ENCODE measurements around the gene GFOD1.
"Not testable (repeated sequence)": the region's sequence is repeated elsewhere in the genome, so short reads cannot be mapped to it uniquely, and the experiment has no call there.

Gene GFOD1

DNA sequence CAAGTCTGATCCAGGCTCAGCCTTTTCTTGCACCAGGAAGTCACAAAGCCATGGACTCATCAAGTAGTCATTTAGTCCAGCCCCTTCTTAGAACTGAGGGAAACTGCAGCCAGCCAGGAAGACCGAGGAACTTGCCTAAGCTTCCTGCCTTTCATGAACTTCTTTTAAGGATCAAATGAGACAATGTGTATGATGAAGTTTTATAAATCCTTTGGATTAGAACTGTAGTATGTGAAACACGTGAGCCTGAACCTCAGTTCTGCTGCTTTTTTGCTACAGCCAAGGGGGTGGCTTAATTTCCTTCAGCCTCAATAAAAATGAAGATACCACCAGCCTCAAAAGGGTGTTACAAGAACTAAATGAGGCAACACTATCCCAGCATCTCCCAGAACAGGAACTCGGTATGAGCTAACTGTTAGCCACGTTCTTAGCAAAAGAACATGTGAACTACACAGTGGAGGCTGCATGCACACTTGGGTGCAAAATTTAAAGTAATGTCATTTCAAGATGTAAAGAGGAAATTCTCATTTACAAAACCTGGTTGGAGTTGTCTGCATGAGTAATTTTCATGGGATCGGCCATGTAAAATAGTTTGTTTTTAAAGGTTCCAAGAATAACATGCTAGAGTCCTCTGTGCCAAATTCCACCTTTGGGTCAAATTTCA lies 83.0 kb downstream of the GFOD1 start:
- DNase-seq (ENCODE audit: low read depth), result no peak

DNA sequence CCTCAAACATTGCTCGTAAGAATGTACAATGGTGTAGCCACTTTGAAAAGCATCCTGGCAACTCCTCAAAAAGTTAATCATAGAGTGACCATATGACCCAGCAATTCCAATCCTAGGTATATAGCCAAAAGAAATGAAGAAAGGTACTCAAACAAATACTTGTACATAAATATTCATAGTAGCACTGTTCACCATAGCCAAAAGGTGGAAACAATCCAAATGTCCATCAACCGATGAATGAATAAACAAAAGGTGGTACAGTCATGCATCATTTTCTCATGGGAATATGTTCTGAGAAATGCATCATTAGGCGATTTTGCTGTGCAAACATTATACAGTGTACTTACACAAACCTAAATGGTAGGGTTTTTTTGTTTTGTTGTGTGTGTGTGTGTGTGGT lies 84.7 kb downstream of the GFOD1 start:
- no peak for DNase-seq (ENCODE audit: low read depth)

DNA sequence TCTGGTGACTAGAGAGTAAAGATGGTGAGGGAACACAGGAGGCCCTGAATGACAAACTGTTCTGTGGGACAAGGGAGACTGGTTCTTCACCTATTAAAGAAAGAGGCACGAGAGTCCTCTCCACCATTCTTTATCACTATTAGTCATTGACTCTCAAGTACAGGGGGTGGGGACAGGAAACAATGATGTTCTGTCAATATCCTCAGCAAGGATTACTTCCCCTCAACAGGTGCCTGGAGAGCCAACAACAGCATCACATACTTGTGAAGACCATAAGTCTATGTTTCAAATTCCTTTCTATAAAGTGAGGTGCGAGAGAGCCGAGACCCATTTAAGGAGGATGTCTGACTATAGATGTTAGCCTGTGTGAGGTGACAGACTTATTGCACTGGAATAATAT lies 86.6 kb downstream of the GFOD1 start:
- no peak for DNase-seq (ENCODE audit: low read depth)

- no peak for DNase-seq (ENCODE audit: low read depth)
Observed at GRCh38 chr6:13398421-13398994, 88.9 kb downstream of the GFOD1 start.

GRCh38 chr6:13398069-13398381 lies 89.4 kb downstream of the GFOD1 start:
- no peak for DNase-seq (ENCODE audit: low read depth)

DNA sequence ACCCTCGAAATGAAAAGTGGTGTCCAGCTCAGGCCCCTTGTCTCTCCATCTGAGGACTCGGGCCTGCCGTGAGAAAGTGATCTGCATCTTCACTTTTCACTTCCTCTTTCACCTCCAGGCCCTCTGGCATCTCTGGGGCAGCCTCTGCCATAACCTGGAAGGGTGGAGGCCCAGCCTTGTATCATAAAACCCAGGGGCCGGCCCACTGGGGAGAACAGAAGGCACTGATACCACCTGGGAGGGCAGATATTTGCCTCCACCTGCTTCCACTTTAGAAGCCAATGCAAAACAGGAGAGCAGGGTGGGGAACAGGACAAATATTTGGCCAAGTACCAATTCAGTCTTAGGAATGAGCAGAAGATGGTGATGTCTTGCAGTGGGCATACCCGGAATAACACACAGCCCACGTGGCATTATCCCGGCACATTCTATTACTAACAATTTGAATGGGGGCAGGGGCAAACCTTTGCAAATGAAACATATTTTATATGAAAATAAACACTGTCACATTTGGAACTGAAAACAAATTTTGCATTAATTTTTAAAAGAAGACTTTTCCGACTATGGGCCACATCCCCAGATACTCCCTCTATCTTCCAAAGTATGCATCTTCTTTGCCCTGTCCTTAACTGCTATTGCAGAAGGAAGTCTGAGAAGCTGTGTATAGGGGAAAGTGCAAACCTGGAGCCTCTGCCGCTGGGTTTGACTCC lies 89.9 kb downstream of the GFOD1 start:
- DNase-seq (ENCODE audit: low read depth), result no peak

DNA sequence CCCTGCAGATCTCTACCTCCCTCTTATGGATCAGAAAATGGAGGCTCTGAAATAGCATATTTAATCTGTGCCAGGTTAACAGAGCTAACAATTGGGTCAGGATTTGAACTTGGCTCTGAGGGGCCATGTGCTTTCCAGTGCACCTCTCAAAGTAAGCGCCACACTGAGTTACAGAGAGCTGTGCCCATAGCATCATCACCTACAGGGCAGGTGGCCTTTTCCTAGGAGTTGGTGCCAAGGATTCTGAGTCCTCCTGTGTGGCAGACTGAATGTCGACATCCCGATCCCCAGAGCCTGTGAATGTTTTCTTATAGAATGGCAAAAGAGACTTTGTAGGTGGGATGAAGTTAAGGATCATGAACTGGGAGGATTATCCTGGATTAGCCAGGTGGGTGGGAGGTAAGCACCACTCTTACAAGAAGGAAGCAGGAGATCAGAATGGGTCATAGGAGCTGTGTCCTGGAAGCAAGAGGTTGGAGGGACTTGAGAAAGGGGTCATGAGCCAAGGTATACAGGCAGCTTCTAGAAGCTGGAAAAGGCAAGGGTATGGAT lies 91.1 kb downstream of the GFOD1 start:
- DNase-seq (ENCODE audit: low read depth), result no peak

GRCh38 chr6:13395272-13396237 lies 91.8 kb downstream of the GFOD1 start:
- no peak for DNase-seq (ENCODE audit: low read depth)

GRCh38 chr6:13392462-13392861 lies 94.9 kb downstream of the GFOD1 start:
- no peak for DNase-seq (ENCODE audit: low read depth)

DNA sequence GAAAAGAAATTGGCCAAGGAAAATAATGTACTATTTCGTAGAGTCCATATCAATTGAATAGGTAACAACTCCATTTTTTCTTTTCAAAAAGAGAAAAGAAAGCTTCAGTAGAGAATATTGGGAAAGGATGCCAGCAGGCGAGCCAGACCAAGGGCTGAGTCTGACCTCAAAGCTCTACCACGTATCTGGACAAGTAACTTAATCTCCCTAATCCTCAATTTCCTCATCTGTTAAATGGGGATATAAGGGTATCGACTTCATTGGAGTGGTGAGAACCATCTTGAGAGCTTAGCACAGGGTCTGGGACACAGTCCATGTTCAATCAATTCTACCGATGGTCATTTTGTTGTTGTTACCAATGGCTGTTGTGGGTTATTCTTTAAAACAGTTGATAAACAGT lies 95.9 kb downstream of the GFOD1 start:
- no peak for DNase-seq (ENCODE audit: low read depth)

- DNase-seq (ENCODE audit: low read depth), result no peak
Observed at GRCh38 chr6:13390658-13391057, 96.7 kb downstream of the GFOD1 start.

- not testable (repeated sequence) for DNase-seq (ENCODE audit: low read depth)
Observed at GRCh38 chr6:13389237-13389636, 98.2 kb downstream of the GFOD1 start.

GRCh38 chr6:13388769-13389168 lies 98.6 kb downstream of the GFOD1 start:
- not testable (repeated sequence) for DNase-seq (ENCODE audit: low read depth)

- DNase-seq (ENCODE audit: low read depth), result no peak
Observed at GRCh38 chr6:13384966-13385365, 102.4 kb downstream of the GFOD1 start.

DNA sequence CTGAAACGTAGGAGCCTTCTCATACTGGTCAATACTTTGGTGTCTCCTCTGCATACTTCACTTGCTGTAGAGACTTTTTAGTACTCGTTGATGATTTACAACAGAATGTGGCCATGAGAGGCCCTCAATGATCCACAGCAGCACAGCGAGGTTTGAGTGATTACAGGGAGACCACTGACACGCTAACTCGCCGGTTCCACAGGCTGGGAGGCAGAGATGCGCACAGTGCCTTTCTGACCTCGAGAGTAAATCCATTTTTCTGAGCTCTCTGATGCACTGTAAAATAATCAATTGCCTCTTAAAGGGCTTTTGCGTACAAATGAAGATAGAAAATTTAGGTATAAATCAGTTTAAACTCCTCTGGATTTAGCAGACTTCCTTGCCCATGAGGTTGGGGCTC lies 102.9 kb downstream of the GFOD1 start:
- no peak for DNase-seq (ENCODE audit: low read depth)

- no peak for DNase-seq (ENCODE audit: low read depth)
Observed at GRCh38 chr6:13383328-13384163, 103.9 kb downstream of the GFOD1 start.

GRCh38 chr6:13380761-13381160 lies 106.6 kb downstream of the GFOD1 start:
- DNase-seq (ENCODE audit: low read depth), result no peak

- no peak for DNase-seq (ENCODE audit: low read depth)
Observed at GRCh38 chr6:13378669-13379590, 108.5 kb downstream of the GFOD1 start.

- DNase-seq (ENCODE audit: low read depth), result no peak
Observed at GRCh38 chr6:13377054-13377758, 110.2 kb downstream of the GFOD1 start.
